GM18511 (cell line): Measurements from ENCODE around the gene ASAP2.

Experiments
- ATAC-seq: cut with Tn5 transposase; IDR thresholded peaks from one replicate; pipeline ENCODE4 v1.9.1; 2021; ENCODE audit warnings: mild to moderate bottlenecking, moderate library complexity; ENCODE audit not compliant: unreplicated experiment

Gene ASAP2

DNA sequence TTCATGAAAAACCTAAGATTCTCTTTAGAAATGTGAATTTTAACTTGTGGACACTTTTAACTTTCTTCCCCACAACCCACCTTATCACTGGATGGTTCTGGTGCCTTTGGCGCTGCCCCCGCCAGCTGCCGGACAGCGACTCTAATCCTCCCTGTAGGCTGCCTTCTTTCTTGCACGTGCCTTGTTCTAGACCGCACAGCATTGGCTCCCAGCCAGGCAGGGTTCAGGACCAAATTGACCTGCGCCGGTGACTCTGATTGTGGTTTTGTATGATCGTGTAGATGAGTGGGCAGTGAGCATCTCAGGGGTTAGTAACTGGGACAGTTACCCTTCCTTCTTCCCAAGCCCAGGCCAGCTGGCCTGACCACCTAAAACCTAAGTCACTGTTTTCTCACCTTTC, 106.8 kb downstream of the ASAP2 start:
- ATAC-seq = no peak

- no peak for ATAC-seq
Observed at GRCh38 chr2:9315280-9315847, 108.8 kb downstream of the ASAP2 start.

GRCh38 chr2:9317559-9317958, 110.9 kb downstream of the ASAP2 start:
- no peak for ATAC-seq

GRCh38 chr2:9318461-9319337, 112.1 kb downstream of the ASAP2 start:
- ATAC-seq = no peak

GRCh38 chr2:9319338-9319715, 112.7 kb downstream of the ASAP2 start:
- ATAC-seq = no peak

DNA sequence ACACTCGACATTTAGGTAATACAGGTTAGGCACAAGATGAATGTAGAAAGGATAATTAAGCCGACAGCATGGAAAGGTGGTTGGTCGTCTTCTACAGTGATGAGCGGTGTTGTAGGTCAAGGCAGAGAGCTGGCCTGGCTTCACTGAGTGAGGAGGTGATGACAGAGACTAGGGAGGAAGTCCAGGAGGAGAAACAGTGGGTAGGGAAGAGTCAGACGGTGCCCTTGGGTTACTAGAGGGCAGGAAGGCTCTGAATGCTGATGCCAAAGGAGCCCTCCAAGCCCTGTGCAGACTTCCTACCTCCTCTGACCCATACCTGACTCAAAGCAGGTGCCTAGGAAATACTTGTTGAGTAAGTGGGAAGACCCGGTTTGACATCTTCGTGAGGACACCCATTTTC, 116.0 kb downstream of the ASAP2 start:
- ATAC-seq = no peak

DNA sequence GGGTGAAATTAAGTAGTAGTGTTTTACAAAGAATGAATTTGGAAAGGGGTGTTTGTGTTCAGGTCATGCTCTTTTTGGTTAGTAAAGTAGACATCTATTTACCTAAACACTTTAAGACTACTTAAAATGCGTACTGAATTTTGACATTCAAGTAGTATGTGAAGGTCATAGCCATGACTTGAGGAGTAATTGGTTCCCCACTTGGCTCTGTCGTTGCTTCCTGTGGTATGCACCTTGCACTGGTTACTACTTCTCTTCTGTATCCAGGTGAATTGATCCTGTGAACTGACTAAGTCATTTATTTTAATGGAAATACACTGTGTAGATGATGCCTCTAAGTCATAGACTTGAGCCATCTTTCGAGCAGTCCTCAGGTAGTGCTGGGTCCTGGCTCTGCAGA, 118.8 kb downstream of the ASAP2 start:
- no peak for ATAC-seq

GRCh38 chr2:9326975-9327374, 120.4 kb downstream of the ASAP2 start:
- no peak for ATAC-seq

- ATAC-seq = no peak
Observed at GRCh38 chr2:9327873-9328352, 121.3 kb downstream of the ASAP2 start.

DNA sequence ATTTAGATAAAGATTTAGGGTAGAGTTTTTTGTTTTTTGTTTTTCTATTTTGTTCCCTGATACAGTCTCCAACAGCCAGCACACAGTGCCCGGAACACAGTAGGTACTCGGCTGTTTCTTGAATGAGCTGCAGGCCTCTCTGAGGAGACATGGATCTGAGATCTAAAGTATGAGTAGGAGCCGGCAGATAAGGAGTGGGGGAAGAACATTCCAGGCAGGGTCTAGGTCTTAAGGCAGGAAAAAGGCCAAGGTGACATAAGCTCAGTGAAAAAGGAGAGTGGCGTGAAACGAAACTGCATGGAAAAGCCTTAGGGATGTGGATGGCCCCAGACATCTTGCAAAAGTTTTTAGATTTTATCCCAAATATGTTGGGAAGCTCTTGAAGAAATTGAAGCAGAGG, 122.3 kb downstream of the ASAP2 start:
- ATAC-seq = no peak

DNA sequence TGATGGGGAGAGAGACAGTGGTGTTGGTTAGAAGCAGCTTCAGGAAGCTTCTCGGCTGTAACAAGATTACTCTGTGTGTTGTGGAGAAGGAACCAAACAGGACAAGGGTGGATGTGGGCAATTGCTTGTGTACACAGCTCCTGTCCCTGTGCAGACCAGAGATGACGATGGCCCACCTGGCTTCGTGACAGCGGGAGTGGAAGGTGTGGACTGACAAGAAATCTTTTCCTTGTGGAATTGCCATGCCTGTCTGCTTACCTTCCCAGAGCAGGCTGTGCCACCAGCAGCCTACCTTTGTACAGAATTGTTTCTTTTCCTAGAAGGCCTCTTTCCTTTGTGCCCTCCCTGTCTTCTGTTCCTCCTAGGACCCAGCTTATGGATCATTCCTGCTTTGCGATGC, 122.9 kb downstream of the ASAP2 start:
- no peak for ATAC-seq

- ATAC-seq = no peak
Observed at GRCh38 chr2:9330612-9331270, 124.1 kb downstream of the ASAP2 start.

DNA sequence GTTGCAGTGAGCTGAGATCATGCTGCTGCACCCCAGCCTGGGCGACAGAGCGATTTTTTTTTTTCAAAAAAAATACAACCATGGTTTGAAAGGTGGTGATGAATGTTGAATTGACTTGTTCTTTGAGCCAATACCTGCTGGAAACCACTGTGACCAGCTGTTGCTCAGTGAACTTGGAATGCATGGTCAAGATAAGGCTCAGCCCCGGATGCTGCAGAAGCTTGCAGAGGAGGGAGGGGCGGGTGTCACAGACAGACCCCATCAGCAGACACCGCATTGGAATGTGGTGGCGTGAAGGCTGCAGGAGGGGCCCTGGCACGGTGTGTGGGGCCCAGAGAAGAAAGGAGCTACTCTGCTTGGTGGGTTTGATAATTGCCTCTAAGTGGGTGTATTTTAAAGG, 125.1 kb downstream of the ASAP2 start:
- no peak for ATAC-seq

- ATAC-seq = no peak
Observed at GRCh38 chr2:9332136-9332852, 125.7 kb downstream of the ASAP2 start.

GRCh38 chr2:9332853-9333245, 126.2 kb downstream of the ASAP2 start:
- ATAC-seq = no peak

GRCh38 chr2:9333591-9334171, 127.1 kb downstream of the ASAP2 start:
- ATAC-seq = no peak

GRCh38 chr2:9334761-9335160, 128.1 kb downstream of the ASAP2 start:
- ATAC-seq = no peak

DNA sequence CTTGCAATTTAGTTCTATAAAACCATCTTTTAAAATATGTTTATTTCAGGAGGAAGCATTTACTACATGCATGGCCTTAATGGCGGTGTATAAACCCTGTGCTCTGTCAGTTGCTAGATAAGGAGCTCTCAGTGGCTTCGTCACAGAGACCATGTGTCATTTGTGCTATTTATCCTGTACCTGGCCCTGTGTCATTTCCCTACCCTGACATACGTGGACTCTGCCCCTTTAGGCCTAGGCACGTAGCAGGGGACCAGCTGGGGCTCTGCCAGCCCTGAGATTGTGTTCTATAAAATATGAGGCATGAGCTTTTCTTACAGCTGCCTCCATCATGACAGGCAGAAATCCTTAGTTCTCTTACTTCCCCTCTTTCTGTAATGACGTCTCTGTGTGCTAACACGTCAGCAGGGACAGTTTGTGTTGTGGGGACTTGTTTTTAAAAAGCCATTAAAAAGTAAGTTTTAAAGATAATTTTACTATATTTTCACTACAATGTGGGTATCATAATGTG, 128.8 kb downstream of the ASAP2 start:
- ATAC-seq = no peak

- ATAC-seq = peak; percentile 89
Observed at GRCh38 chr2:9336241-9336575, 129.6 kb downstream of the ASAP2 start.

DNA sequence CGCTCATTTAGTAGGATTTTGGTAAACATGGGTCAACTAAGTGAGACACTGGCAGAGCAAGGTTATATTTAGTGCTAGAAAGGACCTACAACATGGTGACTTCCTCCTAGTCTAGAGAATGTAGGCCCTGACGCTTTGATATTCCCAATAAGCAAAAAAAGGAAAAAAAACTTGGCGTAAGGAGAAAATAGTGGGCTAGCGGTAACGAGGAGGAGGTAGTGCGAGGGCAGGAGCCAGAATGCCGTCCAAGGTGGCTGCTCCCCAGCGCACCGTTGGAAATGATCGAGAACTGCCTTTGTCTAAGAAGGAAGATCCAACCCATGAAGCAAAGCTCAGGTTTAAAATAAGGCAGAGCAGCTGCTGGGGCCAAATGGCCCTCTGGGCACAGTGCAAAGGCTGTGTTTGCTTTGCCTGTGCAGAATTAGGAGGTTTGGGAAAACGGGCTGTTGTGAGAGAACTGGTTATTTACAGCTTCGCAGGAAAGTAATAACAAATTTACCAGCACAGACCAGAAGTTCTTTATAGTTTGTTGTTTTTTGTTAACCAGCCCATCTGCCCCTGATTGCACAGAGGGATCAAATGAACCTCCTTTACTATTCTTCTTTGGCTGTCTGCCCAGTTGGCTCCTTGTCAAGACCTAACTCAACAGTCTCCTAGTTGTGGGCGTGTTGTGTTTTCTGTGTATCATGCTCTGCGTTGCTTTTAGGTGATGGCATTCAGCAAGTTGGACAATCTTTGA, 130.1 kb downstream of the ASAP2 start:
- ATAC-seq = no peak
